Measurements from ENCODE around the gene SCN1A.

- TF ChIP-seq POLR2AphosphoS5 (IDR thresholded peaks at IDR 0.05; ENCODE audit: borderline replicate concordance, low read depth, low read length) (no peak), EZH2 (IDR thresholded peaks at IDR 0.05) (no peak)
These were observed 20.9 kb upstream of the SCN1A start for GRCh38 chr2:166148500-166149400.
